PFSK-1 (cell line): ENCODE results near the gene DCBLD1.

Experiments
- SIN3A ChIP-seq: IDR thresholded peaks from 2 replicates; pipeline ENCODE4 v1.6.1; 2012; ENCODE audit warnings: mild to moderate bottlenecking, low read length, moderate library complexity, borderline replicate concordance; ENCODE audit not compliant: insufficient read depth
- TAF1 ChIP-seq: IDR thresholded peaks from 2 replicates; pipeline ENCODE4 v1.6.1; 2012; ENCODE audit warnings: low read length, control low read depth, borderline replicate concordance; ENCODE audit not compliant: insufficient read depth

DNA sequence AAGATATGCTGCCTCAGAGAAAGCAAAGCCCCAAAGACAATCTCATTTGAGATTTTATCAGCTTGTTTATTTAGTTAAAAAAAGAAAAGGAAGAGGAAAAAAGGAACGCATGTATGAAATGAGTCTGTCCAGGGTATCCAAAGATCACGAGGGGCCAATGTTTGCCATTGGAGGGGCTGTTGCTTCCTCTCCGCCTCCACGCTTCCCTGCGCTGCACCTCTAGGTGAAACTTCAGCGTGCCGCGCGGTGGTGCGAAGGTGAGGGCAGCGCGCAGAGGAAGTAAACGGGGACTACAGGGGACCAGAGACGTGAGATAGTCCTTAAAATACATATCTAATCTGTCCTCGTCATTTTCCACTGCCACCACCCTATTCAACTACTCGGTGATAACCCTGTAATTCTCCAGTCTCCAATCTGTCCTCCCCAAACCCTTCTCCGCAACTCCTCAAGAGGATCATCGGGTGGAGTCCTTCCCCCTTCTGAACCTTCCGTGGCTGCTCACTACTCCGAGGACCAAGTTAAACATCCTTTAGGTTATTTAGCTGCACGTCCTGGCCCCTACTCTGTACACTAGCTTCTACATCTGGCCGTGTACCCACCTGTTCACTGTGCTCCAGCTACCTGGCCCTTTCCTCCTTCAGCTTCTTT, 1.1 kb upstream of the DCBLD1 start:
- TF ChIP-seq SIN3A (no peak), TAF1 (no peak)
